ENCODE results near the gene ALX1. TPM values are rescaled to one million over a fixed set of nuclear protein-coding genes. Genes with fewer than 3 reads are reported as not detected.

The ALX1 gene
- total RNA-seq (not detected), total RNA-seq (0 reads per million in 29 experiments)
- not detected for total RNA-seq (2013)

DNA sequence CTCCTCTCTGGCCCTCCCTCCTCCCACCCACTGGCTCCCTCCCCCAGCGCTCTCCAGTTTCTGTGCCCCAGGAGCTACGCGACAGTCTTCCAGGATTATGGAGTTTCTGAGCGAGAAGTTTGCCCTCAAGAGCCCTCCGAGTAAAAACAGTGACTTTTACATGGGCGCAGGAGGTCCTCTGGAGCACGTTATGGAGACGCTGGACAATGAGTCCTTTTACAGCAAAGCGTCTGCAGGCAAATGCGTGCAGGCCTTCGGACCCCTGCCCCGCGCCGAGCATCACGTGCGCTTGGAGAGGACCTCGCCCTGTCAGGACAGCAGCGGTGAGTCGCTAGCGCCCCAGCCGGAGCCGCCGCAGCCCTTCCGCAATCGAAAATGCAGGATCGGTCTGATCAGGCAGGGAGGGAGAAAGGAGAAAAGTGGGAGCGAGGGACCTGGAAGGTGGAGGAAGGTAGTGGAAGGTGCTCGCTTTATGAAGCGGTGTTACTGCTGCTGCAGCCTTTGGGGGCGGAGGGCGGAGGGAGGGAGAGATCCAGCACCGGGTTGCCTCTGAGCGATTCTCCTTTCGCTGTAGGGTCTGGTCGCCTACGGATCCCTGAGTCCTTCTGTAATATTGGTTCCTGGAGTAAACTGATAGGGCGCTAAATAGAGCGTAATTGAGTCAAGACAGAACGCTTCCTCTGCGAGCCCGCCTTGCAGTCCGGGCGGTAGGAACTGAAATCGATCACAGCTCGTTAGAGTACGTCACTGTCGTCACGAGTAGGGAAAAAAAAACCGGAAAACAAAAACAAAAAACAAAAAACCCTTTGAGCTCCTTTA is at the start of gene ALX1:
Gene ALX1, plus strand, starts transcription at position 56 of the 819 bp plus-strand sequence. Its CDS starts 42 bp downstream, at position 98.
- ChIA-PET CTCF (interaction anchor here in 1 of 2 donors (0.6 kb wide), 1 partner anchor 336 kb away, joined by 3 read pairs; no protein-coding TSS in a partner anchor), POLR2A (no interaction called here)
- Mint-ChIP-seq H3K9me3 (peaks cover 0 to 6% (median 0%) of the 10 kb centered on the region in 3 donors), H3K27ac (no peak within 1 kb of the TSS), H3K36me3 (no peaks in the 10 kb centered on the region), H3K4me1 (peaks cover 5 to 13% (median 8%) of the 10 kb centered on the region in 3 donors), H3K4me3 (peak within 1 kb of the TSS in 2 of 3 donors; percentile 48 to 53), H3K27me3 (peaks cover 46 to 50% of the 10 kb centered on the region in 2 donors)
- Histone ChIP-seq H3K27ac (ENCODE audit: low read length) (no peak within 1 kb of the TSS), H3K4me1 (ENCODE audit: control insufficient read depth in 1 of 2, extremely low read depth in 1 of 2, insufficient read depth in 2 of 2, low read length in 2 of 2) (no peaks in the 10 kb centered on the region), H3K4me3 (ENCODE audit: control insufficient read depth in 1 of 2, extremely low read depth in 1 of 2, low read length in 1 of 2) (peak within 1 kb of the TSS in 1 of 2 donors; percentile 0), H3K27me3 (replicated peaks in 1 of 2; ENCODE audit: control insufficient read depth in 2 of 2, extremely low read depth in 1 of 2, insufficient read depth in 2 of 2, low read length in 1 of 2) (peaks cover 19 to 29% of the 10 kb centered on the region in 2 experiments), H3K36me3 (ENCODE audit: control insufficient read depth in 2 of 2, extremely low read depth in 1 of 2, insufficient read depth in 1 of 2, low read length in 1 of 2) (no peaks in the 10 kb centered on the region), H3K9me3 (no peaks in the 10 kb centered on the region)
- ATAC-seq (replicated peaks in 1 of 4) (no peak), DNase-seq (no peak)
- WGBS (ENCODE audit: insufficient coverage): 7% methylated on average over 38 of the region's 49 CpGs

DNA sequence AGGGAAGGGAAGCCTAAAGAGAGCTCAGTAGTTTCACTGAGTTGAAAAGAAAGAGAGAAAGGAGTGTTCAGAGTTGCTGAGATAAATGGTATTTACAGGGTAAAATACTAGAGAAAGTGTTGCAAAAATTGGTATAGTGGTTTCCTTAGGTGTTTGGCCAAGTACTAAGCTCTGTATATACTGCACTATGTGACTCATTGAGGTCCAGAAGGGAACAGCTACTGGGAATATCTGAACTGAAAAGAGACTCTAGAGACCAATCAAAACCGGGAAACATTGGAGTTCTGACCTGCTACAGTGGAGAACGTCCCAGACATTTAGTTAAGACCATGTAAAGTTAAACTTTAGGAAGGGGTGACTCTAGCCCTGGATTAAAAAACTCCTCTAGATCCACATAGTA is 42.7 kb upstream of the ALX1 start:
- no peak overlapping the region for H3K27ac Mint-ChIP-seq
- H3K4me1 ChIP-seq (ENCODE audit: control insufficient read depth in 1 of 2, extremely low read depth in 1 of 2, insufficient read depth in 2 of 2, low read length in 2 of 2): no peaks in the 10 kb centered on the region
- POLR2A ChIA-PET: no interaction called here
- ATAC-seq (replicated peaks in 1 of 4): no peak
- H3K36me3 ChIP-seq (ENCODE audit: control insufficient read depth in 2 of 2, extremely low read depth in 1 of 2, insufficient read depth in 1 of 2, low read length in 1 of 2): no peaks in the 10 kb centered on the region
- no peak for DNase-seq
- H3K9me3 ChIP-seq: no peaks in the 10 kb centered on the region
- H3K27me3 ChIP-seq (replicated peaks in 1 of 2; ENCODE audit: control insufficient read depth in 2 of 2, extremely low read depth in 1 of 2, insufficient read depth in 2 of 2, low read length in 1 of 2): no peaks in the 10 kb centered on the region
- no peaks in the 10 kb centered on the region for H3K27me3 Mint-ChIP-seq
- peaks cover 0 to 4% (median 3%) of the 10 kb centered on the region in 3 donors for H3K9me3 Mint-ChIP-seq
- H3K4me3 ChIP-seq (ENCODE audit: control insufficient read depth in 1 of 2, extremely low read depth in 1 of 2, low read length in 1 of 2): no peak overlapping the region
- no CpG with 5 or more reads among the region's 2 CpGs for WGBS (ENCODE audit: insufficient coverage)
- no peak overlapping the region for H3K4me3 Mint-ChIP-seq
- CTCF ChIA-PET: no interaction called here
- no peak overlapping the region for H3K27ac ChIP-seq (ENCODE audit: low read length)
- no peaks in the 10 kb centered on the region for H3K4me1 Mint-ChIP-seq
- H3K36me3 Mint-ChIP-seq: no peaks in the 10 kb centered on the region

DNA sequence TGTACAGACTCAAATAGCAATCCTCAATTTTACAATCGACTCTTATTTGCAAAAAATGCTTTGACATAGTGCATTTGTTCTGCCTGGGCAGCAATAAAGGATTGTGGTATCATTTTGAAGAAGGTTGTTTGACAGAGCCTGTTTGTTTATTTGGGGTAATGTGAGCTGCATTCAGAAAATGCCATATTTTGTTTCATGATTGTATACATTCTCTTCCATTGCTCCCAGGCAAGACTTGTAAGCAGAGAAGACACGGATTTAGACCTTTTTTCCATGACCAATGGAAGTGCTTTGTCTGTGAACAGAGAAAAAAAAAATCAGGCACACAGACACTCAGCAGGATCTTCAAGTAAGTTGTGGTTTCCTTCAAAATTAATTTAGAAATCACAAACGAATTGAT is 35.5 kb upstream of the ALX1 start:
- ChIA-PET CTCF (no interaction called here), POLR2A (no interaction called here)
- Mint-ChIP-seq H3K4me1 (no peaks in the 10 kb centered on the region), H3K9me3 (no peaks in the 10 kb centered on the region), H3K27ac (no peak overlapping the region), H3K4me3 (no peak overlapping the region), H3K36me3 (no peaks in the 10 kb centered on the region), H3K27me3 (no peaks in the 10 kb centered on the region)
- no CpG with 5 or more reads among the region's 3 CpGs for WGBS (ENCODE audit: insufficient coverage)
- Histone ChIP-seq H3K9me3 (no peaks in the 10 kb centered on the region), H3K27ac (ENCODE audit: low read length) (no peak overlapping the region), H3K27me3 (replicated peaks in 1 of 2; ENCODE audit: control insufficient read depth in 2 of 2, extremely low read depth in 1 of 2, insufficient read depth in 2 of 2, low read length in 1 of 2) (no peaks in the 10 kb centered on the region), H3K4me1 (ENCODE audit: control insufficient read depth in 1 of 2, extremely low read depth in 1 of 2, insufficient read depth in 2 of 2, low read length in 2 of 2) (no peaks in the 10 kb centered on the region), H3K36me3 (ENCODE audit: control insufficient read depth in 2 of 2, extremely low read depth in 1 of 2, insufficient read depth in 1 of 2, low read length in 1 of 2) (no peaks in the 10 kb centered on the region), H3K4me3 (ENCODE audit: control insufficient read depth in 1 of 2, extremely low read depth in 1 of 2, low read length in 1 of 2) (no peak overlapping the region)
- no peak for ATAC-seq (replicated peaks in 1 of 4)
- no peak for DNase-seq

DNA sequence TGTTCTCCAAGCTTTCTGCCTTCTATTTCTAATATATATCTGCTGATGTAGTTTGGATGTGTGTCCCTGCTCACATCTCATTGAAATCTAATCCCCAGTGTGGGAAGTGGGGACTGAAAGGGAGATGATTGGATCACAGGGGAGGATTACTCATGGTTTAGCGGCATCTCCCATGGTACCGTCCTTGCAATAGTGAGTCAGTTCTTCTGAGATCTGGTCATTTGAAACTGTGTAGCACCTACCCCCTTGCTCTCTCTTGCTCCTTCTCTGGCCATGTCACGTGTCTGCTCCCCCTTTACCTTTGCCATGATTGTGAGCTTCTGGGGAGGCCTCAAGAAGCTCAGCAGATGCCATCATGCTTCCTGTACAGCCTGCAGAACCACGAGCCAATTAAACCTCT is 26.2 kb upstream of the ALX1 start:
- no peak overlapping the region for H3K27ac Mint-ChIP-seq
- Histone ChIP-seq H3K4me1 (ENCODE audit: control insufficient read depth in 1 of 2, extremely low read depth in 1 of 2, insufficient read depth in 2 of 2, low read length in 2 of 2) (no peaks in the 10 kb centered on the region), H3K4me3 (ENCODE audit: control insufficient read depth in 1 of 2, extremely low read depth in 1 of 2, low read length in 1 of 2) (no peak overlapping the region), H3K36me3 (ENCODE audit: control insufficient read depth in 2 of 2, extremely low read depth in 1 of 2, insufficient read depth in 1 of 2, low read length in 1 of 2) (no peaks in the 10 kb centered on the region), H3K9me3 (no peaks in the 10 kb centered on the region), H3K27me3 (replicated peaks in 1 of 2; ENCODE audit: control insufficient read depth in 2 of 2, extremely low read depth in 1 of 2, insufficient read depth in 2 of 2, low read length in 1 of 2) (no peaks in the 10 kb centered on the region), H3K27ac (ENCODE audit: low read length) (no peak overlapping the region)
- POLR2A ChIA-PET: no interaction called here
- WGBS (ENCODE audit: insufficient coverage): 13% methylated on average over 1 of the region's 4 CpGs
- H3K4me3 Mint-ChIP-seq: no peak overlapping the region
- DNase-seq (no peak), ATAC-seq (replicated peaks in 1 of 4) (no peak)
- H3K4me1 Mint-ChIP-seq: no peaks in the 10 kb centered on the region
- peaks cover 0 to 3% (median 0%) of the 10 kb centered on the region in 3 donors for H3K9me3 Mint-ChIP-seq
- no peaks in the 10 kb centered on the region for H3K27me3 Mint-ChIP-seq
- CTCF ChIA-PET: no interaction called here
- no peaks in the 10 kb centered on the region for H3K36me3 Mint-ChIP-seq

DNA sequence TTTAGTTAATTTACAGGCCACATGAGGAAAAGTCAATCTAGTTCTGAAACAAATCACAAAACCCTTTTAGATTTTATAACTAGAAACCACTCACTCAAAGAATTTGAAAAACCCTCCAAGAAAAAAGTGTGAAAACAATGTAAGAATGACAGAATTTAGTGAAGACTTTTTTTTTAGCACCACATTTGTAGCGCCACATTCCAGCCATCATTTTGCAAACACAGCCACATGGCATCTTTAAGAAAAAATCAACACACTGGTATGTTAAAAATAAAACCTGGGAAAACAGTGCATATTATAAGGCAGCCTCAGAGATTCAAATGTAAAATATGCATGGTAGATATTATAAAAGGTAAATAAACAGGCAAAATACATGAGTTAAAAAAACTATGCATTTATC is 22.3 kb upstream of the ALX1 start:
- ChIA-PET POLR2A (no interaction called here), CTCF (no interaction called here)
- no peaks in the 10 kb centered on the region for H3K4me1 Mint-ChIP-seq
- Histone ChIP-seq H3K4me1 (ENCODE audit: control insufficient read depth in 1 of 2, extremely low read depth in 1 of 2, insufficient read depth in 2 of 2, low read length in 2 of 2) (no peaks in the 10 kb centered on the region), H3K36me3 (ENCODE audit: control insufficient read depth in 2 of 2, extremely low read depth in 1 of 2, insufficient read depth in 1 of 2, low read length in 1 of 2) (no peaks in the 10 kb centered on the region), H3K4me3 (ENCODE audit: control insufficient read depth in 1 of 2, extremely low read depth in 1 of 2, low read length in 1 of 2) (no peak overlapping the region), H3K27ac (ENCODE audit: low read length) (no peak overlapping the region), H3K9me3 (no peaks in the 10 kb centered on the region), H3K27me3 (replicated peaks in 1 of 2; ENCODE audit: control insufficient read depth in 2 of 2, extremely low read depth in 1 of 2, insufficient read depth in 2 of 2, low read length in 1 of 2) (no peaks in the 10 kb centered on the region)
- ATAC-seq (replicated peaks in 1 of 4) (no peak), DNase-seq (no peak)
- H3K36me3 Mint-ChIP-seq: no peaks in the 10 kb centered on the region
- H3K27me3 Mint-ChIP-seq: no peaks in the 10 kb centered on the region
- H3K9me3 Mint-ChIP-seq: peaks cover 0 to 6% (median 4%) of the 10 kb centered on the region in 3 donors
- WGBS (ENCODE audit: insufficient coverage): no CpG with 5 or more reads among the region's 1 CpG
- H3K27ac Mint-ChIP-seq: no peak overlapping the region
- H3K4me3 Mint-ChIP-seq: no peak overlapping the region

DNA sequence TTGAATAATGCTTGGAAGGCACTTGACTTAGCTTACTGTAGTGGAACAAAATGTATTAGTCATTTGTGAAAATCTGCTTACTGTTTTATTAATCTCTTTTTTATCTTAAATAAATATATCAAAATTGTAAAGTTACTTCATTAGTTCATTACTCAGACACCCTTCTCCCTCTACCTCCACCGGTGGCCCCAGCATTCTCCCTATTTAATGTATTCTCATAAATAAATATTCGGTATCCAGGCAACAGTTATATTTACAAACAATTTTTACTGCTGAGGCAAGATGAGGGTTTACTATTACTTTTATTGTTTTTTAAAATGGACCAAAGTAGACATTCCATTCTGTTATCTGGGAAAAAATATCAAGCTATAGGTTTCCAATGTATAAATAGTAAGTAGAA is 19.6 kb upstream of the ALX1 start:
- no peaks in the 10 kb centered on the region for H3K27me3 ChIP-seq (replicated peaks in 1 of 2; ENCODE audit: control insufficient read depth in 2 of 2, extremely low read depth in 1 of 2, insufficient read depth in 2 of 2, low read length in 1 of 2)
- no peak overlapping the region for H3K27ac ChIP-seq (ENCODE audit: low read length)
- Mint-ChIP-seq H3K4me1 (no peaks in the 10 kb centered on the region), H3K36me3 (no peaks in the 10 kb centered on the region), H3K27me3 (no peaks in the 10 kb centered on the region), H3K9me3 (peaks cover 0 to 4% (median 3%) of the 10 kb centered on the region in 3 donors), H3K27ac (no peak overlapping the region), H3K4me3 (no peak overlapping the region)
- H3K4me3 ChIP-seq (ENCODE audit: control insufficient read depth in 1 of 2, extremely low read depth in 1 of 2, low read length in 1 of 2): no peak overlapping the region
- H3K4me1 ChIP-seq (ENCODE audit: control insufficient read depth in 1 of 2, extremely low read depth in 1 of 2, insufficient read depth in 2 of 2, low read length in 2 of 2): no peaks in the 10 kb centered on the region
- ChIA-PET CTCF (interaction anchor here in 1 of 2 donors (0.6 kb wide), 1 partner anchor 8 kb away, joined by 5 read pairs; no protein-coding TSS in a partner anchor), POLR2A (no interaction called here)
- ATAC-seq (replicated peaks in 1 of 4): no peak
- no peaks in the 10 kb centered on the region for H3K9me3 ChIP-seq
- H3K36me3 ChIP-seq (ENCODE audit: control insufficient read depth in 2 of 2, extremely low read depth in 1 of 2, insufficient read depth in 1 of 2, low read length in 1 of 2): no peaks in the 10 kb centered on the region
- DNase-seq: no peak
- no CpG with 5 or more reads among the region's 2 CpGs for WGBS (ENCODE audit: insufficient coverage)
